Thoracic aorta (tissue), 2 donors: ENCODE data around the gene E2F4. TPM values are rescaled to one million over a fixed set of nuclear protein-coding genes. Genes with fewer than 3 reads are reported as not detected.

Experiments
- ATAC-seq: fragments of 150-250 bp; one replicate; pipeline ENCODE4 v1.8.0; 2017; ENCODE audit warnings: low read depth; ENCODE audit not compliant: insufficient number of reproducible peaks, low FRiP score
- DNase-seq: peaks from one replicate; pipeline ENCODE4 v3.0.0-alpha.2; 2020; ENCODE audit warnings: low spot score
- H3K27ac ChIP-seq, 2 donors: fragments of 200-600 bp; sonication (generic); 1 replicate in 1 of 2; 2 replicates in 1 of 2; pipeline ENCODE4 v1.5.1; 2016; ENCODE audit warnings: mild to moderate bottlenecking in 2 of 2, moderate library complexity in 2 of 2
- H3K27me3 ChIP-seq: fragments of 200-600 bp; sonication (generic); replicated peaks from 2 replicates; pipeline ENCODE4 v1.6.0; 2016; ENCODE audit warnings: mild to moderate bottlenecking; ENCODE audit not compliant: insufficient read depth
- H3K36me3 ChIP-seq: fragments of 200-600 bp; sonication (generic); one replicate; pipeline ENCODE4 v1.5.1; 2016
- H3K4me1 ChIP-seq, 2 donors: fragments of 200-600 bp; sonication (generic); 1 replicate in 1 of 2; 2 replicates in 1 of 2; pipeline versions ENCODE4 v1.5.1 to v1.6.0; 2016; ENCODE audit warnings: low read depth in 2 of 2, mild to moderate bottlenecking in 1 of 2; ENCODE audit not compliant: control insufficient read depth in 1 of 2
- H3K4me3 ChIP-seq: fragments of 200-600 bp; sonication (generic); 2 replicates; pipeline ENCODE4 v1.5.1; 2016; ENCODE audit warnings: mild to moderate bottlenecking
- H3K9me3 ChIP-seq: fragments of 200-600 bp; sonication (generic); 2 replicates; pipeline ENCODE4 v1.5.1; 2016
- CTCF ChIP-seq: fragments of 200-600 bp; sonication (generic); IDR thresholded peaks from one replicate; pipeline ENCODE4 v1.5.1; 2019; ENCODE audit warnings: antibody characterized with exemption
- total RNA-seq, 2 donors: library from RNA; depleted of rRNA; stranded (reverse); fragments of >200 nt; gene quantifications; one replicate each; pipeline versions ENCODE4 v1.1.0 to v1.2.3, GENCODE V29; 2016

E2F4 gene
- total RNA-seq, 2 donors from 2014 or later, result 96.4 to 120 TPM

GRCh38 chr16:67229906-67230808, 38.2 kb downstream of the E2F4 start:
- Histone ChIP-seq H3K36me3 (peaks cover 38% of the 10 kb centered on the region), H3K4me3 (no peak overlapping the region), H3K27me3 (no peaks in the 10 kb centered on the region), H3K4me1 (peaks cover 9 to 16% of the 10 kb centered on the region in 2 donors), H3K9me3 (no peaks in the 10 kb centered on the region), H3K27ac (no peak overlapping the region)
- DNase-seq (no peak), ATAC-seq (no peak)
- TF ChIP-seq CTCF, result no peak

DNA sequence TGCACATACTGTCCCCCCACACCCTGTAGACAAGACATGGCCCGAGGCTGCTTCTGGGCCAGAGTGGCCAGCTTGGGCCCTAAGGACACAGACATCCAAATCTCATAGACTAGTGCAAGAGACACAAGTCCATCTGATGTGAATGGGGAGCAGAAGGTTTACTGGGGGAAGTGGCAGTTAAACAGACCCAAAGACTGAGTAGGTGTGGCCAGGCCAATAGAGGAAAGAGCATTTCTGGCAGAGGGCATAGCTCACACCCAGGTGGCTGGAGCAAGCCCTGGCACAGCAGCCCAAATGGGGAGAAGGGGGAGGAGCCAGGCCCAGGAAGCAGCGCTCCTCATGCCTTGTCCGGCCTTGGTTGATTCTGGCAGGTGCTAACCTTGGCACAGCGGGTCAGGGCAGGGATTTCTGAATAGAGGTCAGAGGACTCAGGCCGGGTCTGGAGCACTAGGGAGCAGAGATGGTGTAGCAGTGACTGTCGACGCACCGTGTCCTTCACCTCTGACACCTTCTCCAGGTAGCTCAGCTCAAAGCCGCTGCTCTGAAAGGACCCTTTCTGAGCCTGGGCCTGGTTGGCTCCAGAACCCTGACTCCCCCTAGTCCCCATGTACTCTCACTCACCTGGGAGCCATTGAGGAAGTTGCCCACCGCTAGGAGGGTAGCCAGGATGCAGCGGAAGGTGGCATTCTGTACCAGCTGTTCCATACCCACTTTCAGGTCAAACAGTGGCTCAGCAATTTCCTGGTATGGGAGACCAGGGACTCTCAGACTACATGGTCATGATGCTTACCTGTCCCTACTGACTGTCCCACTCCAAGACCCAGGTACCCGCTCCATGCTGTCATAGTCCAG, 39.1 kb downstream of the E2F4 start:
- ATAC-seq, result no peak
- Histone ChIP-seq H3K27ac (no peak overlapping the region), H3K4me3 (no peak overlapping the region), H3K4me1 (peaks cover 8 to 13% of the 10 kb centered on the region in 2 donors), H3K36me3 (peaks cover 45% of the 10 kb centered on the region), H3K9me3 (no peaks in the 10 kb centered on the region), H3K27me3 (no peaks in the 10 kb centered on the region)
- DNase-seq, result no peak
- TF ChIP-seq CTCF, result no peak

- TF ChIP-seq CTCF, result no peak
- Histone ChIP-seq H3K36me3 (peaks cover 66% of the 10 kb centered on the region), H3K4me3 (no peak overlapping the region), H3K4me1 (no peaks in the 10 kb centered on the region), H3K27me3 (no peaks in the 10 kb centered on the region), H3K27ac (no peak overlapping the region), H3K9me3 (no peaks in the 10 kb centered on the region)
- ATAC-seq, result no peak
- DNase-seq, result no peak
These were observed 41.6 kb downstream of the E2F4 start for GRCh38 chr16:67233596-67233995.

GRCh38 chr16:67234180-67234597, 42.2 kb downstream of the E2F4 start:
- Histone ChIP-seq H3K27me3 (no peaks in the 10 kb centered on the region), H3K27ac (no peak overlapping the region), H3K36me3 (peaks cover 66% of the 10 kb centered on the region), H3K4me1 (no peaks in the 10 kb centered on the region), H3K9me3 (no peaks in the 10 kb centered on the region), H3K4me3 (no peak overlapping the region)
- ATAC-seq (no peak), DNase-seq (no peak)
- no peak for TF ChIP-seq CTCF
